Measurements from ENCODE around the gene RBP5.

GRCh38 chr12:7145671-7146070, 17.0 kb upstream of the RBP5 start:
- TF ChIP-seq CTCF (IDR thresholded peaks at IDR 0.05; ENCODE audit: low read depth, low read length) = no peak
- TF ChIP-seq EZH2phosphoT487 (IDR thresholded peaks at IDR 0.05; ENCODE audit: low read depth) = no peak
